AG10803 (cell line): ENCODE measurements around the gene CYP11A1.

ENCODE experiments used
- DNase-seq: peaks from one replicate; pipeline ENCODE4 v3.0.0; 2010; ENCODE audit warnings: low read depth
- H3K4me3 ChIP-seq: 2 replicates; pipeline ENCODE4 v1.5.1; 2011; ENCODE audit warnings: mild to moderate bottlenecking, low read length, control low read depth
- CTCF ChIP-seq: conservative IDR thresholded peaks from 2 replicates; pipeline ENCODE4 v1.5.1; 2011; ENCODE audit warnings: mild to moderate bottlenecking, low read length, control low read depth, inconsistent platforms

CYP11A1 gene

GRCh38 chr15:74318376-74319137 lies 48.9 kb downstream of the CYP11A1 start:
- no peak for TF ChIP-seq CTCF

GRCh38 chr15:74317820-74318375 lies 49.5 kb downstream of the CYP11A1 start:
- 0 out of 2 replicates have a peak, but pooled peaks have one; percentile 1 for TF ChIP-seq CTCF
- H3K4me3 ChIP-seq = peak overlapping the region; percentile 22; the same call in 1 of the 2 replicates
- DNase-seq = peak; percentile 97

More at GRCh38 chr15:74318376-74319137, 48.9 kb downstream of the CYP11A1 start:
- peak; percentile 55 for DNase-seq
- no peak overlapping the region for H3K4me3 ChIP-seq

- TF ChIP-seq CTCF = no peak
- no peak overlapping the region for H3K4me3 ChIP-seq
- DNase-seq = no peak
Observed at GRCh38 chr15:74316141-74316540, 51.3 kb downstream of the CYP11A1 start.

- no peak overlapping the region for H3K4me3 ChIP-seq
- no peak for DNase-seq
- TF ChIP-seq CTCF = no peak
Observed at GRCh38 chr15:74315626-74316025, 51.8 kb downstream of the CYP11A1 start.

- H3K4me3 ChIP-seq = no peak overlapping the region
- DNase-seq = no peak
- TF ChIP-seq CTCF = no peak
Observed at GRCh38 chr15:74314795-74315438, 52.5 kb downstream of the CYP11A1 start.

- no peak overlapping the region for H3K4me3 ChIP-seq
- no peak for TF ChIP-seq CTCF
- DNase-seq = no peak
Observed at GRCh38 chr15:74313889-74314288, 53.6 kb downstream of the CYP11A1 start.
